ENCODE measurements around the gene TMEM158. TPM values are rescaled to one million over a fixed set of nuclear protein-coding genes. Genes with fewer than 3 reads are reported as not detected.

TMEM158 gene
- polyA plus RNA-seq, 2 donors = 1.7 to 5.6 TPM

- Histone ChIP-seq H3K27ac (ENCODE audit: low read depth in 2 of 2, low read length in 1 of 2) (no peak overlapping the region), H3K9me3 (ENCODE audit: control insufficient read depth in 2 of 2, insufficient read depth in 1 of 2, low read depth in 1 of 2, low read length in 1 of 2) (no peaks in the 10 kb centered on the region), H3K4me3 (ENCODE audit: low read depth in 1 of 2, low read length in 2 of 2) (no peak overlapping the region), H3K4me1 (ENCODE audit: control insufficient read depth in 2 of 2, insufficient read depth in 2 of 2, low read length in 1 of 2) (no peaks in the 10 kb centered on the region), H3K36me3 (ENCODE audit: control insufficient read depth in 2 of 2, insufficient read depth in 2 of 2, low read length in 1 of 2) (no peaks in the 10 kb centered on the region), H3K27me3 (ENCODE audit: control insufficient read depth in 1 of 2, insufficient read depth in 2 of 2, low read length in 2 of 2) (no peaks in the 10 kb centered on the region)
- 91 to 92% methylated on average over 2 of the region's 2 CpGs for WGBS, 2 donors
These were observed 17.5 kb downstream of the TMEM158 start for GRCh38 chr3:45208586-45208985.

- Histone ChIP-seq H3K27me3 (ENCODE audit: control insufficient read depth in 1 of 2, insufficient read depth in 2 of 2, low read length in 2 of 2) (no peaks in the 10 kb centered on the region), H3K9me3 (ENCODE audit: control insufficient read depth in 2 of 2, insufficient read depth in 1 of 2, low read depth in 1 of 2, low read length in 1 of 2) (no peaks in the 10 kb centered on the region), H3K27ac (ENCODE audit: low read depth in 2 of 2, low read length in 1 of 2) (peak overlapping the region; percentile 86 to 91), H3K4me1 (ENCODE audit: control insufficient read depth in 2 of 2, insufficient read depth in 2 of 2, low read length in 1 of 2) (no peaks in the 10 kb centered on the region), H3K36me3 (ENCODE audit: control insufficient read depth in 2 of 2, insufficient read depth in 2 of 2, low read length in 1 of 2) (no peaks in the 10 kb centered on the region), H3K4me3 (ENCODE audit: low read depth in 1 of 2, low read length in 2 of 2) (no peak overlapping the region)
- 50 to 54% methylated on average over 4 of the region's 4 CpGs for WGBS, 2 donors
These were observed 18.6 kb downstream of the TMEM158 start for GRCh38 chr3:45207446-45207845.

GRCh38 chr3:45205126-45205525 is 21.0 kb downstream of the TMEM158 start:
- no peak overlapping the region for H3K27ac ChIP-seq (ENCODE audit: low read depth in 2 of 2, low read length in 1 of 2)
- no peaks in the 10 kb centered on the region for H3K9me3 ChIP-seq (ENCODE audit: control insufficient read depth in 2 of 2, insufficient read depth in 1 of 2, low read depth in 1 of 2, low read length in 1 of 2)

GRCh38 chr3:45204136-45204535 is 22.0 kb downstream of the TMEM158 start:
- no peaks in the 10 kb centered on the region for H3K36me3 ChIP-seq (ENCODE audit: control insufficient read depth in 2 of 2, insufficient read depth in 2 of 2, low read length in 1 of 2)
- no peaks in the 10 kb centered on the region for H3K9me3 ChIP-seq (ENCODE audit: control insufficient read depth in 2 of 2, insufficient read depth in 1 of 2, low read depth in 1 of 2, low read length in 1 of 2)
- no peaks in the 10 kb centered on the region for H3K27me3 ChIP-seq (ENCODE audit: control insufficient read depth in 1 of 2, insufficient read depth in 2 of 2, low read length in 2 of 2)
- H3K4me3 ChIP-seq (ENCODE audit: low read depth in 1 of 2, low read length in 2 of 2) = no peak overlapping the region
- 14 to 33% methylated on average over 3 of the region's 3 CpGs for WGBS, 2 donors
- H3K27ac ChIP-seq (ENCODE audit: low read depth in 2 of 2, low read length in 1 of 2) = no peak overlapping the region
- peaks cover 0 to 4% of the 10 kb centered on the region in 2 donors for H3K4me1 ChIP-seq (ENCODE audit: control insufficient read depth in 2 of 2, insufficient read depth in 2 of 2, low read length in 1 of 2)

More at GRCh38 chr3:45205126-45205525, 21.0 kb downstream of the TMEM158 start:
- Histone ChIP-seq H3K27me3 (ENCODE audit: control insufficient read depth in 1 of 2, insufficient read depth in 2 of 2, low read length in 2 of 2) (no peaks in the 10 kb centered on the region), H3K4me1 (ENCODE audit: control insufficient read depth in 2 of 2, insufficient read depth in 2 of 2, low read length in 1 of 2) (no peaks in the 10 kb centered on the region), H3K4me3 (ENCODE audit: low read depth in 1 of 2, low read length in 2 of 2) (no peak overlapping the region), H3K36me3 (ENCODE audit: control insufficient read depth in 2 of 2, insufficient read depth in 2 of 2, low read length in 1 of 2) (no peaks in the 10 kb centered on the region)

GRCh38 chr3:45199837-45200648 is 26.0 kb downstream of the TMEM158 start:
- no peaks in the 10 kb centered on the region for H3K9me3 ChIP-seq (ENCODE audit: control insufficient read depth in 2 of 2, insufficient read depth in 1 of 2, low read depth in 1 of 2, low read length in 1 of 2)
- H3K4me1 ChIP-seq (ENCODE audit: control insufficient read depth in 2 of 2, insufficient read depth in 2 of 2, low read length in 1 of 2) = peaks cover 0 to 4% of the 10 kb centered on the region in 2 donors
- H3K27me3 ChIP-seq (ENCODE audit: control insufficient read depth in 1 of 2, insufficient read depth in 2 of 2, low read length in 2 of 2) = no peaks in the 10 kb centered on the region
- H3K36me3 ChIP-seq (ENCODE audit: control insufficient read depth in 2 of 2, insufficient read depth in 2 of 2, low read length in 1 of 2) = no peaks in the 10 kb centered on the region
- H3K27ac ChIP-seq (ENCODE audit: low read depth in 2 of 2, low read length in 1 of 2) = peak overlapping the region in 1 of 2 donors; percentile 35
- no peak overlapping the region for H3K4me3 ChIP-seq (ENCODE audit: low read depth in 1 of 2, low read length in 2 of 2)
- WGBS, 2 donors = 37 to 60% methylated on average over 8 of the region's 8 CpGs

- Histone ChIP-seq H3K9me3 (ENCODE audit: control insufficient read depth in 2 of 2, insufficient read depth in 1 of 2, low read depth in 1 of 2, low read length in 1 of 2) (no peaks in the 10 kb centered on the region), H3K4me1 (ENCODE audit: control insufficient read depth in 2 of 2, insufficient read depth in 2 of 2, low read length in 1 of 2) (peaks cover 0 to 4% of the 10 kb centered on the region in 2 donors), H3K4me3 (ENCODE audit: low read depth in 1 of 2, low read length in 2 of 2) (no peak overlapping the region), H3K27me3 (ENCODE audit: control insufficient read depth in 1 of 2, insufficient read depth in 2 of 2, low read length in 2 of 2) (no peaks in the 10 kb centered on the region), H3K27ac (ENCODE audit: low read depth in 2 of 2, low read length in 1 of 2) (no peak overlapping the region), H3K36me3 (ENCODE audit: control insufficient read depth in 2 of 2, insufficient read depth in 2 of 2, low read length in 1 of 2) (no peaks in the 10 kb centered on the region)
- WGBS, 2 donors = 83% methylated on average over 5 of the region's 5 CpGs
These were observed 27.5 kb downstream of the TMEM158 start for GRCh38 chr3:45198264-45199260.

- Histone ChIP-seq H3K27ac (ENCODE audit: low read depth in 2 of 2, low read length in 1 of 2) (no peak overlapping the region), H3K27me3 (ENCODE audit: control insufficient read depth in 1 of 2, insufficient read depth in 2 of 2, low read length in 2 of 2) (no peaks in the 10 kb centered on the region), H3K36me3 (ENCODE audit: control insufficient read depth in 2 of 2, insufficient read depth in 2 of 2, low read length in 1 of 2) (no peaks in the 10 kb centered on the region), H3K4me3 (ENCODE audit: low read depth in 1 of 2, low read length in 2 of 2) (no peak overlapping the region), H3K4me1 (ENCODE audit: control insufficient read depth in 2 of 2, insufficient read depth in 2 of 2, low read length in 1 of 2) (peaks cover 0 to 1% of the 10 kb centered on the region in 2 donors), H3K9me3 (ENCODE audit: control insufficient read depth in 2 of 2, insufficient read depth in 1 of 2, low read depth in 1 of 2, low read length in 1 of 2) (no peaks in the 10 kb centered on the region)
- 94 to 95% methylated on average over 5 of the region's 5 CpGs for WGBS, 2 donors
These were observed 31.3 kb downstream of the TMEM158 start for GRCh38 chr3:45194791-45195190.

GRCh38 chr3:45191924-45192417 is 34.1 kb downstream of the TMEM158 start:
- Histone ChIP-seq H3K27me3 (ENCODE audit: control insufficient read depth in 1 of 2, insufficient read depth in 2 of 2, low read length in 2 of 2) (no peaks in the 10 kb centered on the region), H3K4me1 (ENCODE audit: control insufficient read depth in 2 of 2, insufficient read depth in 2 of 2, low read length in 1 of 2) (peaks cover 0 to 3% of the 10 kb centered on the region in 2 donors), H3K4me3 (ENCODE audit: low read depth in 1 of 2, low read length in 2 of 2) (no peak overlapping the region), H3K9me3 (ENCODE audit: control insufficient read depth in 2 of 2, insufficient read depth in 1 of 2, low read depth in 1 of 2, low read length in 1 of 2) (no peaks in the 10 kb centered on the region), H3K36me3 (ENCODE audit: control insufficient read depth in 2 of 2, insufficient read depth in 2 of 2, low read length in 1 of 2) (no peaks in the 10 kb centered on the region), H3K27ac (ENCODE audit: low read depth in 2 of 2, low read length in 1 of 2) (no peak overlapping the region)
- 56 to 64% methylated on average over 3 of the region's 3 CpGs for WGBS, 2 donors

- Histone ChIP-seq H3K4me3 (ENCODE audit: low read depth in 1 of 2, low read length in 2 of 2) (no peak overlapping the region), H3K27ac (ENCODE audit: low read depth in 2 of 2, low read length in 1 of 2) (no peak overlapping the region), H3K36me3 (ENCODE audit: control insufficient read depth in 2 of 2, insufficient read depth in 2 of 2, low read length in 1 of 2) (no peaks in the 10 kb centered on the region), H3K27me3 (ENCODE audit: control insufficient read depth in 1 of 2, insufficient read depth in 2 of 2, low read length in 2 of 2) (no peaks in the 10 kb centered on the region), H3K9me3 (ENCODE audit: control insufficient read depth in 2 of 2, insufficient read depth in 1 of 2, low read depth in 1 of 2, low read length in 1 of 2) (no peaks in the 10 kb centered on the region), H3K4me1 (ENCODE audit: control insufficient read depth in 2 of 2, insufficient read depth in 2 of 2, low read length in 1 of 2) (peaks cover 0 to 3% of the 10 kb centered on the region in 2 donors)
- WGBS, 2 donors = 85 to 90% methylated on average over 4 of the region's 4 CpGs
These were observed 34.7 kb downstream of the TMEM158 start for GRCh38 chr3:45191424-45191823.
